GM19452 (cell line): ENCODE results near the gene PCSK6.

Source experiments
- ATAC-seq: cut with Tn5 transposase; IDR thresholded peaks from one replicate; pipeline ENCODE4 v1.9.1; 2021; ENCODE audit not compliant: unreplicated experiment

PCSK6 gene

GRCh38 chr15:101332061-101332467, 157.4 kb downstream of the PCSK6 start:
- no peak for ATAC-seq

GRCh38 chr15:101329867-101330380, 159.6 kb downstream of the PCSK6 start:
- ATAC-seq: no peak

DNA sequence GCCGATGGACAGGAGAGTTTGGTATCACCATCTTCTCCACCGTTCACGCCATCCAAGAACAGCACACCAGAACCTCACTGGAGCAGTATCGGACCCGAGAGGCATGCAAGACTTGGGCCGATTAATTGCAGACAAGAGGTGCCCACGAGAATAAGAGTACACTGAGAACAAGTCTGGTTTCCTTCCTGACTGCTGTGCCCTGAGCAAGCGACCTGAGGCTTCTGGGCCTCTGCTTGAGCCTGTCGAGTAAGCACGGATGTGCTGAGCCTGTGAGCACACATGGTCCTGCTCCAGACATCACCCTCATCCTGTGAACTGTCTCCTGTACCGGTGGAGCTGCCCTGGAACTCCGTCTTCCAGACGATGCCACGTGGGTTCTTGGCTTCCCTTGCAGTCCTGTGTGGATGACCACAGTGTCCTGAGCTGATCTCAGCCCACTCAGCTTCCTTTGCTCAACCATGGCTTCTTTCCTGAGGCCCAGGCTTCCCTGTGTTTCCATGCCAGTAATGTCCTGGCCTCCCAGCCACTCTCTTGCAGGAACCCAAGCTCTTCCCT, 160.1 kb downstream of the PCSK6 start:
- ATAC-seq: no peak

DNA sequence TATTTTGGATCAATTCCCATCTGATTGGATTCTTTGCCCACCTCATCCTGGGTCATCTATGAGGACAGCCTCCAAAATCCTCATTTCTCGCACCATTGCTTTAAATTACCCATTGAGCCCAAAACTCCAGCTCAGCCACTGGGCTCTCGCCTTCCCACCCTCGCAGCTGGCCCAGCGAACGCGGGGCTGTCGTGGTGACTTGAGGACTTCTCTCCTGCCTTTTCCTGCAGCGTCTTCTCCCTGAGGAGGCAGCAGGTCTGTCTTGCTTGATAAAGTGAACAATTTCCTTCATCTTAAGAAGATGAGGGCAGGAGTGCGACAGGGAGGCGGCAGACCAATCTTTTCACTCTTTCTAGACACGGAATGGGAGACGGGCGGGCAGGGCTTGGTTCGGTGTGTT, 161.5 kb downstream of the PCSK6 start:
- ATAC-seq: no peak

DNA sequence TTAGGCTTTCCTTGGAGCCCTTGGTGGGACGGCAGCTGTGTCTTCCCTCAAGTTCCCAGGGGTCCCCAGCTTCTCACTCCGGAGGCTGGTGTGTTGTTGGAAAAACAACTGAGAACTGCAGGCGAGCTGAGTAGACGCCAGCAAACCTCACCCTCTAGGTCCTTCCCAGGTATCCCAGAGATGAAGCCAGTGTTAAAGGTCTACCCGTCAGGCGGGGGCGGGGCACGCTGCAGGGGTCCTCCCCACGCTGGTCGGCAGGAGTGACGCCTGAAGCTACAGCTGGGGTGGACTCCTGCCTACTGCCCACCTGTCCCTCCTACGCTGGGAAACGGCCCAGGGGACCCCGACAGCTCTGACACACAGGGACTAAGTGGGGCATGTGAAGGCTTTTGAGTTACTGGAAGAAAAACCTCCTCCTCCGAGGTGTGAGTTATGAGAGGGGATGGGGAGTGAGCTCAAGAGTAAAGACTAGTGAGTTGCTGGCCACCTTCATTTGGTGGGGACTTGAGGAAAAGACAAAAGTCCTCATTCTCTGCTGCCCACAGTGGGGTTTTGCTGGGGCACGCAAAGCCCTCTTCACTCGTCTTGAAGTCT, 162.3 kb downstream of the PCSK6 start:
- ATAC-seq: no peak

GRCh38 chr15:101326462-101327146, 162.9 kb downstream of the PCSK6 start:
- ATAC-seq: no peak

GRCh38 chr15:101326026-101326315, 163.5 kb downstream of the PCSK6 start:
- ATAC-seq: no peak

DNA sequence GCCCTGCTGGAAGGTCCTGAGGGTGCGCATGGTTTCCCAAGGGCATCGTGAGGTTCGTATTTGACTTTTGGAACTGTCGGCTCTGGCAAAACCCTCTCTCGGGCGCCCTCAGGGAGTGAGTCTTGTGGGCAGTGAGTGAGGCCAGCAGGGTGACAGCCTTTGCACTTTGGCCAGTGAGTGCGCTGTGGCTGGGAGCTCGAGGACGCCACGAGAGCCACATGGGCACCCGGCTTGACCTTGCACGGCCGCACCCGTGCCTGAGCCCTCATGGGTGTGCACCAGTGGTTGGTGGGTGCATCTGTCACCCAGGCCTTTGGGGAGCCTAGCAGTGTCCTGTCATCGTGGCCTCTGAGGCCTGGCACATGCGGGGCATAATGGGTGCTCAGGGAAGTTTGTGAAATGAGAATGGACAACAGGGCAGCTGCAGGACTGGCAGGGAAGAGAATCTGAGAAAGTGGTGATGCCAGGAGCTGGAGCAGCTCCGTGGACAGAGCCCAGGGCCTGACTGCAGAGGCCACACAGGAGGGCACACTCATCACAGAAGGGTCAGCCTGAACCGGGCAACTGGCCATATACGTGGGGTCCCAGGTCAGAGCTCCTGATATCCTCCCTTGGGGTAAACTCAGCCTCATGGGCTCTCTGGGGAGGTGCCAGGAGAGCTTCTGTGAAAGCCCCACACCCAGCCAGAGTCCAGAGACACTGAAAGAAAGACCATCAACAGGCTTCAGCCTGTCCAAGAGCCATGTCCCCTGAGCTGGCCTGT, 164.1 kb downstream of the PCSK6 start:
- no peak for ATAC-seq

DNA sequence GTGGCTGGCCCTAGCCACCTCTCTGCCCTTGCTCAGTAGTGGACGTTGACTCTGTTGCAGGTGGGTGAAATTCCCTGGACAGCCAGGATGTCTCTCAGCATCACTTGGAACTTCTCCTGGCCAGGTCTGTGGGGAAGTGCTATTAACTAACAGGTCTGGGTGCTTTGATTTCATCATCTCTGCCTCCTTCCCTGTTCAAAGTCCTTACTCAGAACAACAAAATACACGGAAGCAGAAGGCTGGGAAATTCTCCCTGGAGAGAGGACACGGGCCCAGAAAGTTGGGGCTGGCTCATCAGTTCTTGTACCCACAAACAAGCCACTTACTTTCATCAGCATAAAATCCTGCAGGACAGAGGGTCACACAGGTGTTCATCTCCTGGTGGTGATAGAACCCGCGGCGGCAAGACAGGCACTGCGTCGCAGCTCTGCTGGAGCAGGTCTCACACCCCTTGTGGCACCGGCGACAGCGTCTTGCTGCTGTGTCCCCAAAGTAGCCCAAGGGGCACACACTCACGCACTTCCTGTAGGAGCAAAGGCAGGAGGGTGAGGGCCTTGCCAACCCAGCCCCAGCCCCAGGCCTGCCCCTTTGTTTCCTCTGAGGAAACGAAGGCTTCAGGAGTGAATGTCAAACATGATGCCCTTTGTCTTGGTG, 164.9 kb downstream of the PCSK6 start:
- ATAC-seq: no peak

DNA sequence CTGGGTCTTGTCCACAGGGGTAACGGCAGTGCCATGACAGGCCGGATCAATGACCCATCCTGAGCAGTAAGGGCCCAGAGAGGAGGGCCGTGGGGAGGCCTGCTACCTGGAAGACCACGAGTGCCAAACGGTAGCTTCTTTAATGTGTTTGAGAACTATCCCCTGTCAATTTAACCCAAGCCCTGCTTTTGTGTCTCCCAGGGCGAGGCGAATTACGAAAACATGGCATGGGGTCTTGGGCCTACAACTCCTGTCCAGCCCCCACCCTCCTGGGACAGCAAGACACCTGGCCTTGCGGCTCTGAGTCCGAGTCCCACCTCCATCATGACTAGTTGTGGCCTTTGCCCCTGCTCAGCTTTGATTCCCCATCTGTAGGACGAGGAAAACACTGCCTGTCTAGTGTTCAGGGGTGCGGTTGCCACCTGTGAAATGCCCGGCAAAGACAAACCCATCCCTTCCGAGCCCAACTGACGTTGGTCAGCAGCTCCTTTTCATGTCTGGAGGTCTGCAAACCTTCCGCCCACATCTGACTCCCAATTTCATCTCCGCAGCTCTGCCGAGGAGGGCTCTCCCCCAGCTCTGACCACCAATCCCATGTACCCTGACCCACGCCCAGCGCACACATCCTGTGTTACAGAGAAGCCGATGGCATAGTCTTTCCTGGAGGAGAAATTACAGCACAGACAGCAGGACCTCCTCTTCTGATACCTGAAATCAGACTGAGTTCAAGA, 165.5 kb downstream of the PCSK6 start:
- ATAC-seq: no peak

- no peak for ATAC-seq
Observed at GRCh38 chr15:101322854-101323477, 166.5 kb downstream of the PCSK6 start.

GRCh38 chr15:101322016-101322695, 167.4 kb downstream of the PCSK6 start:
- no peak for ATAC-seq

DNA sequence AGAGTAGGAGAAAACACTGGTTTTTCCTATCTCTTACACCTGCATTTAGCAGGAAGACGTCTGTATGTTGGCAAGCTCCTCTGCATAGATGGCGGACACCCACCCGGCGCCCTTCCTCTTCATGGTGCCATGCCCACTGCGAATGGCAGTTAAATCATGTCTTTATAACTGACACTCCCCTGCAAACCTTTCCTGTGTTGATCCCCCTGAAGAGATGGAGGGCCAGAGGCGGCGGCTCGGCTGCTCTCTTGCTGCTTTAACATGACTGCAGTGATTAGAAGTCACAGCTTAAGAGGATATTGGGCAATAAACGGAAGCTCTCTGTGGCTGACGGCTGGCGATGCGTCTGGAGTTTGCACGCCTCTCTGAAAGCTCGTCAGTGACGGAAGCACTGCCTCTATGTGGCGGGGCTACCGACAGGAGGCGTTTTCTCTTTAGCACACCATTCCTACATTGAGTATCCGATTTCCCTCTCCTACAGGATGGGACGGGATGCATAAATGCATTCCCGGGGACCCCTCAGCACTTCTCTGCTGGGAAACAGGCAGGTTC, 168.9 kb downstream of the PCSK6 start:
- peak; percentile 90 for ATAC-seq

DNA sequence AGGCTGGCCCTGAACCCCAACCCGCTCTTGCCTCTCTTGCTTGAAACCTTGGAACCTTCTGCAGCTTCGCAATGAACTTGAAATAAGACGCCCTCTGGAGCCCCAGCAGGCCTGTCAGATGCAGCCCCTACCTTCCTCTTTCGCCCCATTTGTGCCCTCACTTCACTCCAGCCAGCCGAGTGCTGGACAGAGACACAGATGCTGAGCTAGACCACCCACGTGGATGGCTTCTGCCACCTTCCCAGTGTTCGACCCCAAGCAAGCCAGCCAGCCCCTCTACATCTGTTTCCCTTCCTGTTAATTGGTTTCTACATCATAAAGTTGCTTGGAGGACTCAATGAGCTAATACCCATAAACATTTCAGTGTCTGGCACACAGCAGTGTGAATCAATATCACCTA, 170.7 kb downstream of the PCSK6 start:
- ATAC-seq: no peak

DNA sequence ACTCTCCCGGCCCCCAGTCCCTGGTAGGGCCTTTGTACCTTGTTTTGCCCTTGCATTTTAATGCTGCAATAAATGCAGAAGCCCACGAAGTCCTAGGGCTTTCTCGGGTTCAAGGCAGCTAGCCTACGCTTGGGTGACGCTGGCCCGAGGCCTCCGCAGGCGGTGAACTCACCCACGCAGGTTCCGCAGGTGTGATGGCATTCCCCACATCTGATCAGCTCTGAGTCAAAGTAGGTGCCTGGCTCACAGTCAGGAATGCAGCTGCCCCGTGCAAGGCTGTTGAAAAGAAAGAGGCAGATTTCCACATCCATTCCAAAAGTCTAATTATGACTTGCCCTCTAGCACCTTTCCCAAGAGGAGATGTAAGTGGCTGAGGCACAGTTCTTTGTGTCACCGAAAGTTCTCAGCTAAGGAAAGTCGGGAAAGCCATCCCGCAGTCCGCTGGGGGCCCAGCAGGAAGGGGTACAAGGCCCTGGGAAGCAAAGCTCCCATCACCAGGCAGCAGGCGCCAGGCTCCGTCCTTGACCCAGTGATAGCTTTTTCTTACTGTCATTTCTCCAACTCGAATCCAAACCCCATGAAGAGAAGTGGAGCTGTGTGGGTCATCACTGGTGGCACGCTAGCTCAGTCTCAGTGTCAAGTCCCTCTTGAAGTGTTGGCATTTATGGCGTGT, 171.2 kb downstream of the PCSK6 start:
- ATAC-seq: no peak

DNA sequence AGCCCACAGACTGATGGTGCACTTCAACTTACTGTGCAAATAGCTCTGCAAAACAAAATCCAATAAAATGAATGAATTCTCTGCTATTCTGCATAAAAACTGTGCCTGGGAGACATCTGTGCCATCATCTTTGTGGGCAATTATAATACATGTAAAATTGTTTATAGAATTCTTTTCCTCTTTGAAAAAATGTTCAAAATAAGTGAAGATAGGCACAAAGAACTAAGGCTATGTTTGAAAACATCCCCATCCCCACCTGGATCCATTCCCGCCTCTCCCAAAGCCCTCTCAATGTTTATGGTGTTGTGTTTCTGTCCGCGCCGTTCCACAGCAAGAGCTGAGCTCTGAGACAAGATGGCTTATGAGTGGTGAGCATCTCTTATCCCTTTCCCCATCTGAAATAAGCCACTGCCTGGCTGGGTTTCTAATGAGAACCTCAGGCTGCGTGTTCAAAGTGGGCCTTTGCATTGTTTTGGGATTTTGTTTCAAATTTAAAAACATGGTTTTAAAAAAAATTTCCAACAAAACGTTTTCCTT, 172.1 kb downstream of the PCSK6 start:
- ATAC-seq: no peak

- no peak for ATAC-seq
Observed at GRCh38 chr15:101316529-101316928, 173.0 kb downstream of the PCSK6 start.

GRCh38 chr15:101315736-101316135, 173.8 kb downstream of the PCSK6 start:
- no peak for ATAC-seq
